GM21529 (cell line): ENCODE measurements around the gene THRB.

ENCODE experiments used
- ATAC-seq: cut with Tn5 transposase; IDR thresholded peaks from one replicate; pipeline ENCODE4 v1.9.1; 2021; ENCODE audit not compliant: unreplicated experiment

THRB gene

GRCh38 chr3:24357635-24358034, 137.0 kb downstream of the THRB start:
- ATAC-seq, result no peak

- ATAC-seq, result no peak
Observed at GRCh38 chr3:24355806-24356205, 138.8 kb downstream of the THRB start.

GRCh38 chr3:24354230-24354629, 140.4 kb downstream of the THRB start:
- no peak for ATAC-seq

- no peak for ATAC-seq
Observed at GRCh38 chr3:24352893-24353553, 141.6 kb downstream of the THRB start.

GRCh38 chr3:24351779-24352469, 142.7 kb downstream of the THRB start:
- ATAC-seq, result no peak

GRCh38 chr3:24349367-24350019, 145.2 kb downstream of the THRB start:
- ATAC-seq, result no peak

- ATAC-seq, result no peak
Observed at GRCh38 chr3:24348348-24348747, 146.3 kb downstream of the THRB start.

GRCh38 chr3:24344784-24345439, 149.7 kb downstream of the THRB start:
- no peak for ATAC-seq

GRCh38 chr3:24343084-24343783, 151.4 kb downstream of the THRB start:
- ATAC-seq, result no peak

- no peak for ATAC-seq
Observed at GRCh38 chr3:24342275-24342674, 152.4 kb downstream of the THRB start.

- no peak for ATAC-seq
Observed at GRCh38 chr3:24341668-24342067, 153.0 kb downstream of the THRB start.

GRCh38 chr3:24340966-24341365, 153.7 kb downstream of the THRB start:
- ATAC-seq, result no peak

GRCh38 chr3:24340161-24340560, 154.5 kb downstream of the THRB start:
- ATAC-seq, result no peak

- no peak for ATAC-seq
Observed at GRCh38 chr3:24339266-24339825, 155.3 kb downstream of the THRB start.

GRCh38 chr3:24338409-24339130, 156.1 kb downstream of the THRB start:
- ATAC-seq, result no peak

GRCh38 chr3:24336101-24336500, 158.5 kb downstream of the THRB start:
- no peak for ATAC-seq

- ATAC-seq, result no peak
Observed at GRCh38 chr3:24332092-24332491, 162.6 kb downstream of the THRB start.

- no peak for ATAC-seq
Observed at GRCh38 chr3:24323272-24323671, 171.4 kb downstream of the THRB start.

- ATAC-seq, result no peak
Observed at GRCh38 chr3:24320601-24321000, 174.0 kb downstream of the THRB start.

- no peak for ATAC-seq
Observed at GRCh38 chr3:24318677-24319287, 175.9 kb downstream of the THRB start.
